GM19238 (cell line): ENCODE data around the gene SKIC3.

Experiments used
- DNase-seq: peaks from one replicate; pipeline ENCODE4 v3.0.0; 2011; ENCODE audit warnings: low spot score; ENCODE audit not compliant: insufficient read length

Gene SKIC3

DNA sequence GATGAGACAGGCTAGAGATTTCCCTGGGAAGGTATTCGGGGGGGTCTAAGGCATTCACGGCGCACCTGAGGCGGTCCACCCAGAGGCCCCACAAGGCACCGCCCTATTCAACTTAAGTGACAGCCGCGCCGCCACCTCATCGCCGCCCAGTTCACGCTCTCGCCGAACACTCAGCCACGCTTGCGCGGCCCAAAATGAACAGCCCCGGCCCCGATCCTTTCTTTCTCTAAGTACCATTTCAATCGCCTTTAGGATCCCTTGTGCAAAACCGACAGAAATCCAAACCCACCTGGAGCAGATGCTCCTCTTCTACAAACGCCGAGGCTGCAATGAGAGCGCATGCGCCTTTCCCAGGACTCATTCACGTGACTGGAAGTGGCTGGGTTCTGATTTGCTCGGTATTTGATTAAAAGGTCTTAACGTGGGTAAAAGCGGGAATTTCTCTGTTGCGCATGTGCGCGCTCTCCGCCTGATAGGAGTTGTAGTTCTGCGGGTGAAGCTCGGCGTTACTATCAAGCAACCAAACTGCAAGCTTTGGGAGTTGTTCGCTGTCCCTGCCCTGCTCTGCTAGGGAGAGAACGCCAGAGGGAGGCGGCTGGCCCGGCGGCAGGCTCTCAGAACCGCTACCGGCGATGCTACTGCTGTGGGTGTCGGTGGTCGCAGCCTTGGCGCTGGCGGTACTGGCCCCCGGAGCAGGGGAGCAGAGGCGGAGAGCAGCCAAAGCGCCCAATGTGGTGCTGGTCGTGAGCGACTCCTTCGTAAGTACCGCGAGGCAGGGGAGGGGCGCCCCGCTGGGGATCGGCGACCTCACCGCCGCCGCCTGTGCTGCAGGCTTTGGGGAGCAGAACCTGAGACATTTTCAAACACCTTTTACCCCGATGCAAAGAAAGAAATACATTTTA, at the start of gene SKIC3, which contains the start of gene ARSK:
TSS of gene SKIC3 (minus strand) at position 331 of the 902 bp plus-strand sequence. CDS start 7,827 bp downstream, outside the sequence.
TSS of gene ARSK (plus strand) at position 455 of the 902 bp plus-strand sequence. CDS start at position 633, 178 bp downstream.
- DNase-seq: peak; percentile 54

DNA sequence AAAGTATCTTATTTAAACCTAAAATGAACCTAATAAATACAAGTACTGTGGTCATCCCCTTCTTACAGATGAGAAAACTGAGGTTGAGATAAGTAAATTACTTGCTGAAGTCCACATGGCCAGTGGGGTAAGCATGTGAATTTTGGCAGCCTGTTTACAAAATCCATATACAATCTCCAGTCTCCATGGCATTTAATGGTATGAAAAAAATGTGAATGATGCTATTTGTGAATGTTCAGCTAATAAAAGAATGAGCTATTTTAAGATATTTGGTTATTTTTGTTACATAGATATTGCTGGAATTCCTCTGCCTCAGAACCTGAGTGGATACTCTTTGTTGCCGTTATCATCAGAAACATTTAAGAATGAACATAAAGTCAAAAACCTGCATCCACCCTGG, 45.8 kb upstream of the SKIC3 start:
- DNase-seq: no peak

DNA sequence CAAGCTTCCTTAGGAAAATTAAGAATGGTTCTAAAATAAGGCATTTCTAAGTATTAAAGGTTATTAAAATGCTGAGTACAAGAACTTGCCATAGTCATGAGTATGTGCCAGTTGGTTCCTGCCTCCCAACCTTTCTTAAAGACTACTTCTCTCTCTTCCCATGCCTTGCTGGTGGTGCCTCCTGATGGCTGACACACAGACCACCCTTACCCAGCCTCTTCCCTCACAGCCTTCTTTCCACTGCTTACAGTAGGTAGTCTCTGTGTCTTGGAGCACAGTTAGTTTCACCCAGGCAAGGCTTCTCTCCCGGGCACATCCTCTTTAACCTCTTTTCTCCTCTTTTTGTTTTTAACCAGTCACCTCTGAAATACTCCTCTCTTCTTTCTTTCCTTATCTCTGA, 44.5 kb upstream of the SKIC3 start:
- DNase-seq: no peak

DNA sequence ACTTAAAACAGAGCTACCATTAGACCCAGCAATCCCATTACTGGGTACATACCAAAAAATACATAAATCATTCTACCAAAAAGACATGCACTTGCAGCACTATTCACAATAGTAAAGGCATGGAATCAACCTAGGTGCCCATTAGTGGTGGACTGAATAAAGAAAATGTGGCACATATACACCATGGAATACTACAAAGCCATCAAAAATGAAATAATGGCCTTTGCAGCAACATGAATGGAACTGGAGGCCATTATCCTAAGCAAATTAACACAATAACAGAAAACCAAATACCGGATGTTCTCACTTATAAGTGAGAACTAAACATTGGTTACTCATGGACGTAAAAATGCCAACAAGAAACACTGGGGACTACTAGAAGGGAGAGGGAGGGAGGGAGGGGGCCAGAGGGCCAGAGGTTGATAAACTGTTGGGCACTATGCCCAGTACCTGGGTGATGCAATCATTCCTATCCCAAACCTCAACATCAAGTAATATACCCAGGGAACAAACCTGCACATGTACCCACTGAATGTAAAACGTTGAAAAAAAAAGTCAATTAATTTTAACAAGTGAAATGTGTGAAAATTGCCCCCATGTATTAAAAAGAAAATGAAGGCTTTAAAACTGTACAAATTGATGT, 40.6 kb upstream of the SKIC3 start:
- no peak for DNase-seq

DNA sequence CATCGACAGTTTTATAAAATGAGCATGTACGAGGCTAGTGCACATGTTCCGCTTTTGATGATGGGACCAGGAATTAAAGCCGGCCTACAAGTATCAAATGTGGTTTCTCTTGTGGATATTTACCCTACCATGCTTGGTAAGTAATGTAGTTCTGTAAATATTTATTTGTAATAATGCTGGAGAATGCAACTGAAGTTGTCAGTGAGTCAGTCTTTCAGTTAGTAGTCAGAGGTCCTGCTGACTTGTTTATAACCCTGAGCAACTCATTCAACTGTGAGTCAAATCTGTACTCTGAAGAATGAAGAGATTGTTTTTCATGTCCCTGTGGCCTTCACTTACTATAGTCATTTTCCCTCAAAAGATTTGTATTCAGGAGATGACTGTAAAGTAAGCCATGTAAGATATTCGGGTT, 36.7 kb upstream of the SKIC3 start:
- DNase-seq: no peak

DNA sequence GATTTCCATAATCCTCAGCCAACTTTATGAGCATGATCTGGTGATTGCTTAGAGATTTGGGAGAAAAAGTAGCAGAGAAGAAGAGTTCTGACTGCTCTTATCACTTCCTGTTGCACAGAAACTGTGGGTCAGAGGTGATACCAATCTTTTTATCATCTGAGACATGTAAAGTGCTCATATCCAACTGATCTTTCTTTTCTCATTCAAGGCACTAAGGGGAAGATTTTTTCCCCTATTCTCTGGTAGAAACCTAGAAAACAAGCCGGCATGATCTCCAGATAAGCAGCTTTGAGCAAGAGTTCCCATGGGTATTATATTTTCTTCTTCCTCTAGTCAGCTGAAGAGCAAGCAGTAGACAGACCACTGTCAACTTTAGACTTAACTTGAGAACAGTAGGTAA, 36.1 kb upstream of the SKIC3 start:
- no peak for DNase-seq

DNA sequence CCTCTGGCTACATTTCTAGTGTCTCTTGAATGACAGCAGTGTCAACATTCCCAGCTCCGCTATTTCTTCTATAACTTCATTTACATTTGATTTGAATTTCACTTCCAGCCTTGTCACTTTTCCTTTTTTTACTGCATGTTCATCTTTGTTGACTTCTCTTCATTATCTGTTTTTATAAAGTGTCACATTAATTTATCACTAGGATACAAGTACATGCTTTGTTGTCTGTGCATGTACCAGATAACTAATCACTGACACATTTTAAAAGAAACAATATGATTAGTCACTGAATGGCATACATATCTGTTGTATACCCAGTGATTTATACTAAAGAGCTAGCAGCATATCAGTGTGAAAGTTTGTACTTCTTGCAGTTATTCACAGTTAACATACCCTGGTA, 29.2 kb upstream of the SKIC3 start:
- no peak for DNase-seq

DNA sequence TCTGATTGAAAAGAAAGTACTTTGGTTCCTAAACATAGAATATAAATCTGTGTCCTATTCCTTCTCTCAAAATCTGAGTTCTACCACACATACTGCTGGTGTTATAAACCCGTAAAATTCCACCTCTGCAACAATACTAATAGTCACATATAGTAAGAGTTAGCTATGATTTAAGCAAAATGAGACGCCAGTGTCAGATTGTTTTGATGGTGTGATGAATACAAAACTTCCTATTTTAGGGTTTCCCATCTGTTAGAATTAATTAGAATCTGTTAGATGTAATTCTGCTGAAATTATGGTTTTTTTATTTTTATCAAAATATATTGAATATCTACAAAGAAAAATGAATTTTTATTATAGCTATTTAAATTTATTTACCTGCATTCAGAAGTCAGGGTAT, 26.8 kb upstream of the SKIC3 start:
- no peak for DNase-seq

DNA sequence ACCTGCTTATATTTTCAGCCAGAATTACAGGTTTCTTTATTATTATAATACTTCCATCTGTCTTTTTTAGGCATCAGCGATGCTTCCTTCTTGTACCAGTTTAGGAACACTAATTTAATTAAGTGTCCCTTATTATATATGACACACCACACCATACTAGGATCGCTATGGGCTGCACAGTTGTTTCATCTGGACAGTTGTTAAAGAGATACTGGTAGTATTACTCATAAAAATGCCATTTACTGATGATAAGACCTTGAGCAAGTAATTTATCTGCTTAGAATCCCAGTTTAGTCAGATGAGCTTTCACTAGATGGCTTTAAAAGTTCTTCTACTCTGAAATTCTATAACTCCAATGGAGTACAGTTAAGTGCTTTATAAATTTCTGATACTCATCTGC, 17.2 kb upstream of the SKIC3 start:
- no peak for DNase-seq

DNA sequence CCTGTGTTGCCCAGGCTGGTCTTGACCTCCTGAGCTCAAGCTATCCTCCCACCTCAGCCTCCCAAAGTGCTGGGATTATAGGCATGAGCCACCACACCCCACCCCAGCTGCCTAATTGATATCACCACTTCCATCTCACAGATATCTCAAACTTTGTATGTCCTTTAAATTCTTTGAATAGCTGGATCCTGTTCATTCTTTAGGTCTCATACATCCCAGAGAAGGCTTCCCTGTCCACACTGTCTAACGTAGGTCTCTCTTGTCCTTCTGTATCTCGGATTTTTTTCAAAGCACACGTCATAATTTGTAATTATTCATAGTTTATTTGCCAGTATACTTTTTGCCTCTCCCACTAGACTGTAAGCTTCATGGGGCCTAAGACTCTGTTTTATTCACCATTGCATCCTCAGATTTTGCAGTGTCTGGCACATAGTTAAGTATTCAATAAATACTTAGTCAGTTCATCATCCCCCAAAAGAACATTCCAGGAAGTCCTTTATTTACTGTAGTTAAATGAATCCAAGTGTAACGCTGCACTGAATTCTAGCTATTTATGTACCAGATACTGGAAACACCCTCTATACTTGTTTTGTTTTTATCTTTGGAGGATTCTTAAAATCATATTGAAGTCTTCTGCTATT, 10.6 kb upstream of the SKIC3 start:
- no peak for DNase-seq

DNA sequence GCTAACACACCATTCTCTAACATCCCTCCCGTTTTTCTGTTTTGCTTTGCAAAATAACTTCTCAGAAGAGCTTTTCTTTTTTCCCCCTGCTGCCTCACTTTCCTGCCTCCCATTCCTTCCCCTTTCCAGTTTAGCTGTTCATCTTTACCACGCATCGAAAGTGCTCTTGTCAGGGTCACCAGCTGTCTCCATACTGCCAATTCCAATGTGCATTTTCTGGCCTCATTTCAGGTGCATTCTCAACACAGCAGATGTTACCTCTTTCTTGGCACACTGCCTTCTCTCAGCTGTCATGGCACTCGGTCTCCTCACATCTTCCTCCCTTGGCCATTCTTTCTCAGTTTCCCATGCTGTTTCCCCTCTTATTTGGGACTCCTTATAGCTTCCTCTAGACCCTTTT, 9.7 kb upstream of the SKIC3 start:
- DNase-seq: no peak

DNA sequence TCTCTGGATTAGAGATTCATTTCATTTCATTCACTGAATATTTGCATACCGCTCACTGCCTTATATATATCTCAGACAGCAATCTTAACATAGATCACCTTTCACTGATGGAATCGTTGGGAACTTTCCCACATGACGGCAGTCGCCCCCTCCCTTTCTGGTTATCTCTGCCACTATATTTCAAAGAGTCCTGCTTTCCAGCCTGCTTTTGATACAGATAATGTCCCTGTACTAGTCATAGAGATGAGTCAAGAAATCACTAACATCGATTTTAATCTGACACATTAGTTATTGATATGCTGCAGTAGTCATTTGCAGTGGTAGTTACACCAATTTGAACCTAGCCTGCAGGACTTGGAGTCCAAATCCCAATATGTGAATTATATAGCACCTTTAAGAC, 8.6 kb upstream of the SKIC3 start:
- DNase-seq: no peak

DNA sequence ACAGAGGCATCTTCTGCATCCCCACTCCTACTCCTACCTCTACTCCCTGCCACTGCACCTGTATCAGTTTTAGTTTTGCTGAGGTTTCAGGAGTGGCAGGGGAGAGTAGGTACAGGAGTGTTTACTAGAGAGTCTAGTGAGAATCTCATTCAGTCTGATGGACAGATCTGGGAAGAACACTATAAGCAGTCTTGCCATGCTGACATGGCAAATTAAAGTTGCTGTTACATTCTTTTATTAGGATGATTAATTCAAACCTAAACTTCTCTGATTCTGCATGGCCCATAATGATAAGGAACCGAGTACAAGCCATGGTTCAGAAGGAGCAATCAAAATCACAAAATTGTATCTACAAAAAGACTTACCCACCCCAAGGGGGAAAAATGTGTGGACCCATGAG, 7.5 kb upstream of the SKIC3 start:
- DNase-seq: no peak

DNA sequence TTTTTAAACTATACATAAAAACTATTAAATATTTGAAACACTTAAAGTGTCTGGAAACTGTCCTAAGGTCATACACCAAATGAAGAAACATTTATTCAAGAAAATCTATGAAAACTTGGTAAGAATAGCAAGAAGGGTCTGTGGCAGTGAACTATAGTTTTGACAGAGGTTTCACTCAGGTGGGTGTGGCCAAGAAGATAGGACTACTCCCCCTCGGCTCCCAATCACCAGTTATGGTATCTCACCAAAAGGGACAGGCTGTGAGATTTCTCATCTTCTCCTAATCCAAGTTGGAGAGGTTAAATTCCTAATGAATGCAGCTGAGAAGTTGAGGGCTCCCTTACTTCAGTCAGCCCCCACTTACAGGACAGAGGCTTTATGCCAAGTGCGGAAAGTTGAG, 3.1 kb upstream of the SKIC3 start:
- no peak for DNase-seq

DNA sequence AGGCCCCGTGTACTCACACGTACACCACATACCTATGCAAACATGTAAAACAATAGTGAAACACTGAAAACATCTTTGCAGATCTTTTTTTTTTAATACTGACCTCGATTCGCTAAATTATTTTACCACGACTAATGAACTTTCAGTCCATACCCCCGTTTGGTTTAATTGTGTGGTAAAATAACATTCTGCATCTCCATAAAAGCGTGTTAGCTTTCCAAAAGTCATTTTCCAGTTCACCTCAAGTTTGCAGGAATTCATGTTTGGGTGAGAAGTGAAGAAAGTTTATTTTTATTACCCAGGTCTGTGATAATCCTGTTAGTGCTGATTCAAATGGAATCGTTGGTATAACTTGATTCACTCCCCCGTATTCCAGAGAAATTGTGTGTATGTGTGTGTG, 776 bp upstream of the SKIC3 start:
- no peak for DNase-seq

DNA sequence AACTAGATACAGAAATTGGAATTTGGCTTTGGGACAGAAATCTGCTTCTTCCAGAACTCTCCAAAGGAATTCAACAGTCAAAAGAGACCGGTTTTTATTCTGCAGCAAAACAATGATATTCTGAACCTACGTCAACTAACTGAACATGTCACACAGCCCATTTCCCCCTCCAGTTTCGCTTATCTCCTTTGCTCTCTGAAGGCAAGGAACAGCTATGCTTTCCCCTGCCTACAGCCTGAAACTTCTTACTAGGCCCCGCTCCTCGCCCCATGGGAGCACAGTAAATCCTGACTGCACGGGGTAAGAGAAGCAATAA, 488 bp downstream of the SKIC3 start:
- no peak for DNase-seq

DNA sequence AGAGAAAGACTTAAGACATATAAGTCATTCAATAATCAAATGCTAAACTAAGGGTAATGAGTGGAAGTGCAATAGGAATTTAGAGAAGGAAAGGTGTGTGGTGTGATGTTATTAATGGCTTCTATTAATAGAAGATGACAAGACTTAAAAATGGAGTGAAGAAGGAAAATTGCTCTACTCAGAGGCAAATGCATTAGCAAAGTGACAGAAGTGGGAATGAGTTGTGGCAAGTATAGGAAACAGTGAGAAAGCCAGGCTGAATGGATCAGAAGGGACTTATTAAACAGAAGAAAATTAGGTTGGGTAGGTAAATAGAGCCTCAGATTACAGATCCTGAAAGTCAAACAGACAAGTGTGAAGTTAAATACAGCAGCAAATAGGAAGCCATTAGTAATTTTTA, 5.7 kb downstream of the SKIC3 start:
- no peak for DNase-seq

DNA sequence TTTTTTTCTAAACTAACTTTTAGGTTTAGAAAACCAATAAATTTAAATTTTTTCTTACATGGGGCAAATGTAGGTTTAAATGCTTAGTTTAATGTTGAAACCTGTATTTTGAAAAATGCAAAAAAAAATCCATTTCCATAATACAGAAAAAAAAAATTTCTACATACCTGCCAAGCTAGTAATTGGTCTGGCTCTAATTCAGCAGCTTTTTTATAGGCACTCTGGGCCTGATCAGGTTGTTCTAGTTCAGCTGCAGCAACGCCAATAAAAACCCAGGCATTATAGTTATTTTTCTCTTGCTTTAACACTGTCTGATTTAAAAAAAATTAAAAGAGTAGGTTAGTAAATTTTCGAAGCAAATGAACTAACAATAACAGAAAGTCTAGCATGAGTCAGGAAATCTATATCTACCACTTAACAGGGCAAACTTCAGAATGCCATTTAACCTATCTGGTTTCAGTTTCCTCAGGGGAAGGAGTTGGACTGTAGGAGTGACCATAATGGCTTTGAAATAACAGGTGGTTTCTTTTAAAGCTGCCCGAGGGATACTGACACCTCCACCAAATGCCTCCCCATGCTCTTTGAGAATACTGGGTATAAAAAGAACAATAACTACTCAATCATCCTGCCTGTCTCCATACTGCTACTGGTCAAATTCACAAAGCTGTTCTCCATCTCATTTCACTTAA, 11.6 kb downstream of the SKIC3 start:
- no peak for DNase-seq

DNA sequence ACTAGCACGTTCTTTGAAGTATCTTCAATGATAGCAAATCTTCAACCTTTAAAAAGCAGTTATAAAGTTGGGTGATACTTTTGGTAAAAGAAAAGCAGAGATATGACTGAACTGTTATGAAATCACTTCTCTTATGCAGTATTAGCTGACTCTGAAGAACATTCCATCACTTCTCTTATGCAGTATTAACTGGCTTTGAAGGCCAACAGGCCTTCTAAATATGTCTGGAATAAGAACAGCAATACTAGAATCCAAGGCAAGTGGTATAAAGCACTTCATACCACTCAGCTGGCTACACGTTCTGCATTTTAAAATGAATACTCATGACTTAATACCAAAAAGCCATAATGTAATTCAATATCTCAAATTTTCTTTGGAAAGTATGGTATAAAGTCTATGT, 17.3 kb downstream of the SKIC3 start:
- no peak for DNase-seq

DNA sequence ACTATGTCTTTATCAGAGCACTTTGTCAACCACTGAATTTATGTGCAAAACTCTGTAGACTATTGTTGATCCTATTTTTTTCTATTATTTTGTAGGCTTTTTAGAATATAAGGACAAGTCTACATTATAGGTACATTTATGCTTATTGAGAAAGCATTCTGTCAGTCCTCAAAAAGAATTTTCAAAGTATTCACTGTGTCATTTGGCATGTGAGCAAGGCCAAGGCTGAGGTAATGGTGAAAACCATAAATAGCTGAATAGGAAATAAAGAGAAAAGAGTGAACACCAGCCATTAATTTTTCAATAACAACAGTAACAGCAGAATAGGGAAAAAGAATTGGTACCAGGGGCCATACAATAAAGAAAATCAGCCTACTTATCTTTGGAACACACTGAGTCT, 21.0 kb downstream of the SKIC3 start:
- DNase-seq: no peak

DNA sequence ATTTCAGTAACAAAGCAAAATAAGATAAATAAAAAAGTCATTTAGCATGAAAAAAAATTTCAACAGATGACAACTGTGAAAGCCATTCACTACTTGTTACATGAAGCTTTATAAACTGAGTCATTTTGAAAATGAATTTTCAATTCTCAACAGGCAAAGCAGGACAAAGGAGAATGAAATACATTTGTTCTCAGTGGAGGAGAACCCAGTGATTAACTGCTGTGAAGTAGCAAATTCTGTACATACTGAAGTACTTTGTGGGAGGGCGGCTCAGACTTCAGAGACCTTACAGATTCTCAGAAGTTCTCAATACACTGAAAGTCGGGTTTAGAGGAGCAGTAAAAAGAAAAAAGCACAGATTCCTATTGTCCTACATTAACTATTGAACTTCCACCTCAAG, 21.7 kb downstream of the SKIC3 start:
- DNase-seq: no peak

DNA sequence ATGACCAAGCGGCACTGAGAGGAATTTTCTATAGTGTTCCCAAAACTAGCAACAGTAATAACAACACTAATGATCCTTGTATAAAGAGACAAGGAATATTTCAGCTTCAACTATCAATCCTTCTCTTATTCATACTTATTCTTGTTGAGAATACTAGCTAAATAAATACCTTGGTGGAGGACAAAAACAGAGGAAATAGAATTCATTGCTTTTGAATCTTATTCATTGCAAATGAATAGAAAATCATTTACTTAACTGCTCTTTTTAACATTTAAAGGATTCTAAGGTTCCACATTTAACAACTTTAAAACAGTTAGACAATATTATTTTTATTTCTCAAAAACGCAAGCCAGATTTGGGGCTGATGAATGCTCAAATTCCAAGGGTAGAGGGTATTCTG, 22.4 kb downstream of the SKIC3 start:
- DNase-seq: no peak
